K562 (cell line): ENCODE results near the gene NDRG3. TPM values are rescaled to one million over a fixed set of nuclear protein-coding genes. Genes with fewer than 3 reads are reported as not detected.

Source experiments
- ATAC-seq: fragments of 200-7000 bp; cut with Tn5 transposase; 3 replicates; pipeline ENCODE4 v1.9.1; 2020; ENCODE audit warnings: moderate library complexity
- BruUV-seq: library from RNA; stranded (reverse); fragments of 400-500 nt; replicated peaks from 2 replicates; lab custom pipeline; 2021; lab: Mats Ljungman, UMichigan
- CTCF ChIA-PET: fragments of 300-600 bp; formaldehyde crosslinking; extraction: SDS; loops from one replicate; lab custom pipeline; 2021; ENCODE audit warnings: low intra/inter-chr PET ratio; lab: Yijun Ruan, JAX
- POLR2A ChIA-PET: fragments of 300-600, 350-650 bp; sonication (Branson Sonifier 250); formaldehyde crosslinking; extraction: SDS; loops from one replicate; lab custom pipeline; 2021; ENCODE audit warnings: antibody characterized with exemption, inconsistent platforms; lab: Yijun Ruan, JAX
- DNase-seq, 4 experiments: peaks; one replicate each; pipeline versions ENCODE4 v3.0.0 to v3.0.0-alpha.2; 2011 to 2018; ENCODE audit warnings: low spot score in 3 of 4, mixed read lengths in 3 of 4; ENCODE audit errors: extremely low read depth in 1 of 4
- FAIRE-seq: peaks from 2 replicates; lab custom pipeline; 2011; peaks lifted over from hg19 to GRCh38; lab: Jason Lieb, UNC
- H2AFZ ChIP-seq: 2 replicates; pipeline ENCODE4 v1.6.0; 2011; ENCODE audit warnings: low read depth, low read length, control low read depth, inconsistent platforms
- H3K27ac ChIP-seq: fragments of 200-600 bp; 3 replicates; pipeline ENCODE4 v1.8.0; 2011; ENCODE audit warnings: low read depth, mild to moderate bottlenecking, control low read depth, inconsistent platforms, low read length, moderate library complexity, mixed read lengths; ENCODE audit errors: extremely low read depth
- H3K27me3 ChIP-seq, 2 experiments: fragments of 300-600 bp in 1 of 2; 2 replicates in 1 of 2; 3 replicates in 1 of 2; pipeline versions ENCODE4 v1.6.0 to v1.8.0; 2011; ENCODE audit warnings: inconsistent platforms in 2 of 2, low read length in 2 of 2, mild to moderate bottlenecking in 1 of 2, mixed read lengths in 1 of 2, moderate library complexity in 1 of 2; ENCODE audit not compliant: control insufficient read depth in 2 of 2, insufficient read depth in 2 of 2
- H3K36me3 ChIP-seq: fragments of 300-600 bp; 3 replicates; pipeline ENCODE4 v1.8.0; 2011; ENCODE audit warnings: mild to moderate bottlenecking, low read length, inconsistent platforms; ENCODE audit not compliant: control insufficient read depth, insufficient read depth
- H3K4me1 ChIP-seq, 2 experiments: fragments of 200-600 bp in 1 of 2; replicated peaks in 1 of 2; 2 replicates in 1 of 2; 3 replicates in 1 of 2; pipeline versions ENCODE4 v1.5.1 to v1.8.0; 2011; ENCODE audit warnings: inconsistent platforms in 2 of 2, low read length in 2 of 2, mild to moderate bottlenecking in 1 of 2, mixed read lengths in 1 of 2, moderate library complexity in 1 of 2; ENCODE audit not compliant: control insufficient read depth in 2 of 2, insufficient read depth in 2 of 2
- H3K4me2 ChIP-seq: 2 replicates; pipeline ENCODE4 v1.6.1; 2011; ENCODE audit warnings: low read length, control low read depth, inconsistent platforms, mixed read lengths; ENCODE audit not compliant: insufficient read depth
- H3K4me3 ChIP-seq: fragments of 200-600 bp; sonication (generic), shearing (Covaris generic); 2 replicates; pipeline ENCODE4 v1.5.1; 2016; ENCODE audit warnings: control low read depth, inconsistent platforms
- H3K79me2 ChIP-seq: fragments of 200-600 bp; 3 replicates; pipeline ENCODE4 v1.8.0; 2011; ENCODE audit warnings: low read length, inconsistent platforms; ENCODE audit not compliant: control insufficient read depth, insufficient read depth
- H3K9ac ChIP-seq, 2 experiments: 2 replicates each; pipeline versions ENCODE4 v1.6.0 to v1.6.1; 2011; ENCODE audit warnings: low read depth in 2 of 2, low read length in 2 of 2, control low read depth in 1 of 2, inconsistent platforms in 1 of 2, mild to moderate bottlenecking in 1 of 2, mixed read lengths in 1 of 2; ENCODE audit not compliant: insufficient read depth in 1 of 2
- H3K9me1 ChIP-seq: one replicate; pipeline ENCODE4 v1.6.0; 2011; ENCODE audit warnings: inconsistent platforms, mild to moderate bottlenecking, low read length, moderate library complexity; ENCODE audit not compliant: control insufficient read depth, insufficient read depth
- H3K9me3 ChIP-seq: replicated peaks from 2 replicates; pipeline ENCODE4 v1.5.1; 2011; ENCODE audit warnings: low read depth, low read length, inconsistent platforms; ENCODE audit not compliant: control insufficient read depth, insufficient read depth
- H4K20me1 ChIP-seq: replicated peaks from 2 replicates; pipeline ENCODE4 v1.6.1; 2011; ENCODE audit warnings: low read length, inconsistent platforms, mixed read lengths; ENCODE audit not compliant: control insufficient read depth, insufficient read depth
- BRCA1 ChIP-seq, 2 experiments: fragments of 450-650 bp in 1 of 2; sonication (generic) in 1 of 2; formaldehyde crosslinking in 1 of 2; IDR thresholded peaks; 2 replicates each; pipeline versions ENCODE4 v1.5.0 to v1.6.1; 2017 to 2020; ENCODE audit warnings: mild to moderate bottlenecking in 1 of 2, missing genetic modification reagents in 1 of 2
- CEBPG ChIP-seq, 3 experiments: fragments of 200-800 bp in 1 of 3; sonication (Bioruptor generic) in 1 of 3; sonication (generic) in 1 of 3; formaldehyde crosslinking in 1 of 3; IDR thresholded peaks in 2 of 3; conservative IDR thresholded peaks in 1 of 3; 2 replicates each; pipeline versions ENCODE4 v1.6.1 to v1.8.0; 2016 to 2022; ENCODE audit warnings: missing compliant biosample characterization in 2 of 3, missing genetic modification characterization in 2 of 3, mild to moderate bottlenecking in 1 of 3, missing genetic modification reagents in 1 of 3
- CREBBP ChIP-seq: IDR thresholded peaks from one replicate; pipeline ENCODE4 v1.6.1; 2012; ENCODE audit warnings: low read depth, mild to moderate bottlenecking, control low read depth, inconsistent platforms, low read length
- ELF4 ChIP-seq: fragments of 450-650 bp; formaldehyde crosslinking; IDR thresholded peaks from 2 replicates; pipeline ENCODE4 v1.4.0; 2022; ENCODE audit warnings: missing genetic modification characterization
- HDAC6 ChIP-seq: IDR thresholded peaks from 2 replicates; pipeline ENCODE4 v1.6.1; 2012; ENCODE audit warnings: low read depth, mild to moderate bottlenecking, control low read depth, inconsistent platforms, low read length, moderate library complexity
- HSF4 ChIP-seq: fragments of 250-450 bp; sonication (Bioruptor Pico); IDR thresholded peaks from 2 replicates; pipeline ENCODE4 v2.1.2; 2022; ENCODE audit warnings: mild to moderate bottlenecking, moderate library complexity, borderline replicate concordance
- POLR2G ChIP-seq: fragments of 200-400 bp; formaldehyde crosslinking; IDR thresholded peaks from 2 replicates; pipeline ENCODE4 v1.6.1; 2017; ENCODE audit warnings: low read depth, mild to moderate bottlenecking, antibody characterized with exemption, low read length, moderate library complexity
- POLR3A ChIP-seq: IDR thresholded peaks from 2 replicates; pipeline ENCODE4 v1.6.1; 2011; ENCODE audit warnings: borderline replicate concordance, mild to moderate bottlenecking, moderate library complexity; ENCODE audit not compliant: insufficient read length, insufficient read depth; ENCODE audit errors: extremely low read depth
- RBM17 ChIP-seq: fragments of 200-400 bp; formaldehyde crosslinking; IDR thresholded peaks from 2 replicates; pipeline ENCODE4 v1.6.1; 2017; ENCODE audit warnings: low read depth, mild to moderate bottlenecking, low read length, borderline replicate concordance
- TCFL5 ChIP-seq: fragments of 250-450 bp; sonication (Bioruptor Pico); conservative IDR thresholded peaks from 2 replicates; pipeline ENCODE4 v1.6.1; 2021; ENCODE audit warnings: mild to moderate bottlenecking, moderate library complexity, matching md5 sums
- WGBS: fragments of 100-300 bp; shearing (Covaris generic); methylation state at CpG from one replicate; pipeline ENCODE4 v1.1.6; 2016; ENCODE audit warnings: low coverage, mixed read lengths; ENCODE audit not compliant: insufficient coverage; ENCODE audit errors: missing lambda C conversion rate; 5-methylcytosine and 5-hydroxymethylcytosine counted together
- in situ Hi-C: fragments of 300-500 bp; cut with MboI; formaldehyde crosslinking; loops from 4 replicates; pipeline ENCODE4 v1.15.0; 2018; ENCODE audit warnings: inconsistent platforms, mixed read lengths
- intact Hi-C: fragments of 100-400 bp; cut with micrococcal nuclease; formaldehyde crosslinking; loops from 2 replicates; pipeline ENCODE4 v1.14.2; 2022
- polyA plus RNA-seq, 8 experiments: library from polyadenylated mRNA; depleted of rRNA in 4 of 8; stranded (reverse) in 5 of 8; unstranded in 3 of 8; fragments of >200 nt; fragmentation: Nextera tagmentation in 2 of 8; fragmentation: Illumina TruSeq in 1 of 8; extraction: Ambion mirVana in 2 of 8; extraction: Trizol in 1 of 8; gene quantifications; 2 replicates each; pipeline versions ENCODE4 v1.2.1 to v1.2.3, GENCODE V29; 2011 to 2014; ENCODE audit warnings: inconsistent platforms in 1 of 8, missing spikeins in 1 of 8
- total RNA-seq, 7 experiments: library from RNA; depleted of rRNA in 6 of 7; stranded (reverse); fragments of >200 nt in 6 of 7; fragmentation: Illumina TruSeq in 2 of 7; extraction: Trizol in 2 of 7; gene quantifications; 2 replicates each; pipeline versions ENCODE4 v1.2.1 to v1.2.3, GENCODE V29; 2011 to 2021; ENCODE audit warnings: low replicate concordance in 1 of 7
- TF ChIP-seq, protein P1 (sequence below): fragments of 250-450 bp; sonication (Bioruptor Pico); IDR thresholded peaks from 2 replicates; pipeline ENCODE4 v1.4.0; 2020; ENCODE audit warnings: borderline replicate concordance
- TF ChIP-seq, protein P2 (sequence below), 2 experiments: IDR thresholded peaks in 1 of 2; conservative IDR thresholded peaks in 1 of 2; 2 replicates each; pipeline ENCODE4 v1.6.1; 2016; ENCODE audit warnings: low read depth in 2 of 2, mild to moderate bottlenecking in 1 of 2, missing compliant biosample characterization in 1 of 2, missing genetic modification characterization in 1 of 2, moderate library complexity in 1 of 2
- TF ChIP-seq, protein P3 (sequence below): fragments of 250-450 bp; sonication (Bioruptor Pico); IDR thresholded peaks from 2 replicates; pipeline ENCODE4 v1.6.1; 2021; ENCODE audit warnings: mild to moderate bottlenecking

The NDRG3 gene
- total and polyA plus RNA-seq, 9 of the 15 experiments (the other 6 are each of a cell fraction or from before 2014, with no cell fraction given), result 14.6 to 39.4 (median 24.4) TPM

DNA sequence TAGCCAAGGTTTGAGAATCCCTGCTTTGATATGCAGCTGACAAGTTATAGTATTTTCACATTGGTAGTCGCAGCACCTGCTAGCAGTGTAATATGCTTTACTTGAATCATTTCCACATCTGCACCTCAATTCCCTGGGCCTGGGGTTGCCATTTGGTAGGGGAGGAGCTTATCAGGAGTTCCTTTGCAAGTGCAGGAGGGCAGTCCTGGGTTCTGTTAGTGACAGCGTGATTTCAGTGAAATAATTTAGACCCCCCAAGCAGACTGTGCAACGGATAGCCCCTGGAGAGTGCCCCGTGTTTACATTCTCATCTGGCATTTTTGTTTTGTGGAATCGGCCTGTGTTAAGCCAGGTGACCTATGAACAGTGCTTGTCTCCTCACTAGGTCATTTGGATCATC lies 134.3 kb downstream of the NDRG3 start:
- no peak overlapping the region for H2AFZ ChIP-seq
- peaks cover 64% of the 10 kb centered on the region for H3K36me3 ChIP-seq
- H3K4me1 ChIP-seq, result peaks cover 0 to 5% of the 10 kb centered on the region in 2 experiments; a peak in 3 of 5 replicates
- POLR2A ChIA-PET, result interaction anchor here (0.6 to 1.2 kb wide), 3 partner anchors 12 to 275 kb away, joined by 3 to 4 read pairs (median 3); no protein-coding TSS in a partner anchor
- H3K27me3 ChIP-seq, result no peaks in the 10 kb centered on the region
- ATAC-seq, result no peak
- FAIRE-seq, result no peak
- in situ Hi-C loops (no loop called here), intact Hi-C loops (loop anchor here (5.0 to 10.0 kb wide), 2 partner anchors 133 to 276 kb away; partner anchors contain the start of gene NDRG3)
- CTCF ChIA-PET, result no interaction called here
- peaks cover 19% of the 10 kb centered on the region for H3K79me2 ChIP-seq
- BruUV-seq, result no TSS peak
- no peak overlapping the region for H3K4me2 ChIP-seq
- no peak overlapping the region for H3K27ac ChIP-seq
- H3K9ac ChIP-seq, result no peak overlapping the region
- no peaks in the 10 kb centered on the region for H3K9me3 ChIP-seq
- H3K4me3 ChIP-seq, result no peak overlapping the region
- peaks cover 4% of the 10 kb centered on the region for H4K20me1 ChIP-seq
- TF ChIP-seq POLR2G (no peak), ELF4 (no peak), BRCA1 (IDR thresholded peaks at IDR 0.05) (no peak), BRCA1 (CRISPR knock-in tag; IDR thresholded peaks at IDR 0.05) (no peak), TCFL5 (CRISPR knock-in tag) (no peak), POLR3A (no peak), CREBBP (no peak), CEBPG (CRISPR knock-in tag; IDR thresholded peaks at IDR 0.05) (no peak), CEBPG (tag; conservative IDR thresholded peaks at IDR 0.05 in 1 of 2, IDR thresholded peaks at IDR 0.05 in 1 of 2) (no peak), RBM17 (no peak), HSF4 (no peak), HDAC6 (no peak)
- TF ChIP-seq, protein P1, sequence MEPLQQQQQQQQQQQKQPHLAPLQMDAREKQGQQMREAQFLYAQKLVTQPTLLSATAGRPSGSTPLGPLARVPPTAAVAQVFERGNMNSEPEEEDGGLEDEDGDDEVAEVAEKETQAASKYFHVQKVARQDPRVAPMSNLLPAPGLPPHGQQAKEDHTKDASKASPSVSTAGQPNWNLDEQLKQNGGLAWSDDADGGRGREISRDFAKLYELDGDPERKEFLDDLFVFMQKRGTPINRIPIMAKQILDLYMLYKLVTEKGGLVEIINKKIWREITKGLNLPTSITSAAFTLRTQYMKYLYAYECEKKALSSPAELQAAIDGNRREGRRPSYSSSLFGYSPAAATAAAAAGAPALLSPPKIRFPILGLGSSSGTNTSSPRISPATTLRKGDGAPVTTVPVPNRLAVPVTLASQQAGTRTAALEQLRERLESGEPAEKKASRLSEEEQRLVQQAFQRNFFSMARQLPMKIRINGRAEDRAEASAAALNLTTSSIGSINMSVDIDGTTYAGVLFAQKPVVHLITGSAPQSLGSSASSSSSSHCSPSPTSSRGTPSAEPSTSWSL, result no peak
- TF ChIP-seq, protein P2, sequence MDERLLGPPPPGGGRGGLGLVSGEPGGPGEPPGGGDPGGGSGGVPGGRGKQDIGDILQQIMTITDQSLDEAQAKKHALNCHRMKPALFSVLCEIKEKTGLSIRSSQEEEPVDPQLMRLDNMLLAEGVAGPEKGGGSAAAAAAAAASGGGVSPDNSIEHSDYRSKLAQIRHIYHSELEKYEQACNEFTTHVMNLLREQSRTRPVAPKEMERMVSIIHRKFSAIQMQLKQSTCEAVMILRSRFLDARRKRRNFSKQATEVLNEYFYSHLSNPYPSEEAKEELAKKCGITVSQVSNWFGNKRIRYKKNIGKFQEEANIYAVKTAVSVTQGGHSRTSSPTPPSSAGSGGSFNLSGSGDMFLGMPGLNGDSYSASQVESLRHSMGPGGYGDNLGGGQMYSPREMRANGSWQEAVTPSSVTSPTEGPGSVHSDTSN (CRISPR knock-in tag; IDR thresholded peaks at IDR 0.05; ENCODE audit: low read depth), result no peak
- TF ChIP-seq, protein P2 (tag; conservative IDR thresholded peaks at IDR 0.05; ENCODE audit: low read depth), result no peak
- TF ChIP-seq, protein P3, sequence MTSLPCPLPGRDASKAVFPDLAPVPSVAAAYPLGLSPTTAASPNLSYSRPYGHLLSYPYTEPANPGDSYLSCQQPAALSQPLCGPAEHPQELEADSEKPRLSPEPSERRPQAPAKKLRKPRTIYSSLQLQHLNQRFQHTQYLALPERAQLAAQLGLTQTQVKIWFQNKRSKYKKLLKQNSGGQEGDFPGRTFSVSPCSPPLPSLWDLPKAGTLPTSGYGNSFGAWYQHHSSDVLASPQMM (CRISPR knock-in tag), result no peak
- DNase-seq, result no peak
- 89% methylated on average over 5 of the region's 5 CpGs for WGBS
- peaks cover 4% of the 10 kb centered on the region for H3K9me1 ChIP-seq
